Parathyroid adenoma (tissue), 2 donors: ENCODE results near the gene NECTIN1.

Experiments
- H2AFZ ChIP-seq: fragments of 300-600 bp; sonication (generic); one replicate; pipeline ENCODE4 v1.7.0; 2017; ENCODE audit warnings: antibody characterized with exemption, mild to moderate bottlenecking
- H3K27ac ChIP-seq: fragments of 300-600 bp; sonication (generic); one replicate; pipeline ENCODE4 v1.7.0; 2017
- H3K27me3 ChIP-seq: fragments of 300-600 bp; sonication (generic); one replicate; pipeline ENCODE4 v1.7.0; 2017; ENCODE audit warnings: low read length; ENCODE audit not compliant: control insufficient read depth, insufficient read depth
- H3K36me3 ChIP-seq: fragments of 300-600 bp; sonication (generic); one replicate; pipeline ENCODE4 v1.7.0; 2017; ENCODE audit warnings: low read length; ENCODE audit not compliant: control insufficient read depth, insufficient read depth
- H3K4me1 ChIP-seq: fragments of 300-600 bp; sonication (generic); one replicate; pipeline ENCODE4 v1.7.0; 2017; ENCODE audit warnings: control low read depth
- H3K4me2 ChIP-seq: fragments of 300-600 bp; sonication (generic); one replicate; pipeline ENCODE4 v1.7.0; 2017; ENCODE audit warnings: low read length
- H3K4me3 ChIP-seq: fragments of 300-600 bp; sonication (generic); one replicate; pipeline ENCODE4 v1.7.0; 2017; ENCODE audit warnings: low read depth, low read length
- H3K79me2 ChIP-seq: fragments of 300-600 bp; sonication (generic); one replicate; pipeline ENCODE4 v1.7.0; 2017; ENCODE audit warnings: control low read depth
- H3K9ac ChIP-seq: fragments of 300-600 bp; sonication (generic); one replicate; pipeline ENCODE4 v1.7.0; 2017; ENCODE audit warnings: mild to moderate bottlenecking
- H3K9me3 ChIP-seq: fragments of 300-600 bp; sonication (generic); one replicate; pipeline ENCODE4 v1.7.0; 2017; ENCODE audit warnings: low read length; ENCODE audit not compliant: control insufficient read depth
- CTCF ChIP-seq: fragments of 300-600 bp; sonication (generic); IDR thresholded peaks from one replicate; pipeline ENCODE4 v1.7.0; 2017; ENCODE audit warnings: antibody characterized with exemption, mild to moderate bottlenecking
- donor health status: primary hyperparathyroidism.

NECTIN1 gene

GRCh38 chr11:119622454-119623143, 106.4 kb downstream of the NECTIN1 start:
- Histone ChIP-seq H3K9me3 (no peaks in the 10 kb centered on the region), H3K36me3 (no peaks in the 10 kb centered on the region), H3K79me2 (no peaks in the 10 kb centered on the region), H3K27ac (no peak overlapping the region), H3K9ac (no peak overlapping the region), H2AFZ (no peak overlapping the region), H3K27me3 (no peaks in the 10 kb centered on the region), H3K4me2 (no peak overlapping the region), H3K4me1 (no peaks in the 10 kb centered on the region), H3K4me3 (no peak overlapping the region)
- no peak for TF ChIP-seq CTCF

- H3K4me2 ChIP-seq: no peak overlapping the region
- H3K27me3 ChIP-seq: no peaks in the 10 kb centered on the region
- H3K4me3 ChIP-seq: no peak overlapping the region
- H3K79me2 ChIP-seq: no peaks in the 10 kb centered on the region
- H3K9me3 ChIP-seq: no peaks in the 10 kb centered on the region
- H3K27ac ChIP-seq: no peak overlapping the region
- H2AFZ ChIP-seq: no peak overlapping the region
- H3K9ac ChIP-seq: no peak overlapping the region
- H3K4me1 ChIP-seq: no peaks in the 10 kb centered on the region
- no peaks in the 10 kb centered on the region for H3K36me3 ChIP-seq
- no peak for TF ChIP-seq CTCF
These were observed 109.3 kb downstream of the NECTIN1 start for GRCh38 chr11:119619665-119620064.

- no peak overlapping the region for H3K9ac ChIP-seq
- H3K27me3 ChIP-seq: no peaks in the 10 kb centered on the region
- H3K9me3 ChIP-seq: no peaks in the 10 kb centered on the region
- TF ChIP-seq CTCF: no peak
- no peak overlapping the region for H3K4me3 ChIP-seq
- no peak overlapping the region for H3K27ac ChIP-seq
- H3K4me1 ChIP-seq: no peaks in the 10 kb centered on the region
- no peaks in the 10 kb centered on the region for H3K79me2 ChIP-seq
- H3K36me3 ChIP-seq: no peaks in the 10 kb centered on the region
- H3K4me2 ChIP-seq: no peak overlapping the region
- no peak overlapping the region for H2AFZ ChIP-seq
These were observed 110.6 kb downstream of the NECTIN1 start for GRCh38 chr11:119618208-119618909.

- H3K9ac ChIP-seq: no peak overlapping the region
- no peak overlapping the region for H3K4me3 ChIP-seq
- H3K4me1 ChIP-seq: no peaks in the 10 kb centered on the region
- no peaks in the 10 kb centered on the region for H3K79me2 ChIP-seq
- H3K9me3 ChIP-seq: no peaks in the 10 kb centered on the region
- H3K36me3 ChIP-seq: no peaks in the 10 kb centered on the region
- no peak for TF ChIP-seq CTCF
- no peak overlapping the region for H2AFZ ChIP-seq
- H3K4me2 ChIP-seq: no peak overlapping the region
- no peak overlapping the region for H3K27ac ChIP-seq
- H3K27me3 ChIP-seq: no peaks in the 10 kb centered on the region
These were observed 111.7 kb downstream of the NECTIN1 start for GRCh38 chr11:119617340-119617713.
